ENCODE measurements around the gene MYCBPAP.

MYCBPAP gene

GRCh38 chr17:50519141-50519834 is 11.0 kb downstream of the MYCBPAP start:
- DNase-seq = no peak

GRCh38 chr17:50520483-50520882 is 12.2 kb downstream of the MYCBPAP start:
- DNase-seq = no peak

GRCh38 chr17:50521514-50521913 is 13.3 kb downstream of the MYCBPAP start:
- DNase-seq = no peak

GRCh38 chr17:50522766-50523165 is 14.5 kb downstream of the MYCBPAP start:
- DNase-seq = no peak

DNA sequence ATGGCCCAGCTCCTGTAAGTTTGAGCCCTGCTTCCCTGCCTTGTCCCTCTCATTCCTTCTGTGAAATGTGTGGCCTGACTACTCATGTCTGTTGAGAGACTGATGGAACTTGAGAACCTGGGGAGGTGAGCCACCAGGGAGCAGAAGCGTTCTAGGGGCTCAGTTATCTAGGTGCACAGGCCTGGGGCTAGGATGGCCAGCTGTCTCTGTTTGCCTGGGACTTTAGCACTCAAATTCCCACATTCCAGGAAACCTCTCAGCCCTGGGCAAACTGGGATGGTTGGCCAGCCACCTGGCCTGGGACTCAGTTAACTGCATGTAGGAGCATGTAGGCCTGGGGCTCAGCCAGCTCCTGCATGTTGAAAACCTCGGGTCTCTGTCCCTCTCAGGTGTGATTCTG is 15.0 kb downstream of the MYCBPAP start:
- no peak for DNase-seq

DNA sequence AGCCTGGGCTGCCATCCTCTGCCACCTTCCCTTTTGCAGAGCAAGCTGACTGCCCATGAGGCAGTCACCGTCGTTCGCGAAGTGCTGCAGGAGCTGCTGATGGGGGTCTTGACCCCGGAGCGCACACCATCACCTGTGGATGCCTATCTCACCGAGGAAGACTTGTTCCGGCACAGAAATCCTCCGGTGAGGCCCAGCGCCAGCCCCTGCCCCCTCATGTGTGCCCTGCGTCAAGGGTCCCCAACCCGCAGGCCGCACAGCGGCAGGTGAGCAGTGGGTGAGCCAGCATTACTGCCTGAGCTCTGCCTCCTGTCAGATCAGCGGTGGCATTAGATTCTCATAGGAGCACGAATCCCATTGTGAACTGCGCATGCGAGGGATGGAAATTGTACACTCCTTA is 16.6 kb downstream of the MYCBPAP start:
- no peak for DNase-seq

DNA sequence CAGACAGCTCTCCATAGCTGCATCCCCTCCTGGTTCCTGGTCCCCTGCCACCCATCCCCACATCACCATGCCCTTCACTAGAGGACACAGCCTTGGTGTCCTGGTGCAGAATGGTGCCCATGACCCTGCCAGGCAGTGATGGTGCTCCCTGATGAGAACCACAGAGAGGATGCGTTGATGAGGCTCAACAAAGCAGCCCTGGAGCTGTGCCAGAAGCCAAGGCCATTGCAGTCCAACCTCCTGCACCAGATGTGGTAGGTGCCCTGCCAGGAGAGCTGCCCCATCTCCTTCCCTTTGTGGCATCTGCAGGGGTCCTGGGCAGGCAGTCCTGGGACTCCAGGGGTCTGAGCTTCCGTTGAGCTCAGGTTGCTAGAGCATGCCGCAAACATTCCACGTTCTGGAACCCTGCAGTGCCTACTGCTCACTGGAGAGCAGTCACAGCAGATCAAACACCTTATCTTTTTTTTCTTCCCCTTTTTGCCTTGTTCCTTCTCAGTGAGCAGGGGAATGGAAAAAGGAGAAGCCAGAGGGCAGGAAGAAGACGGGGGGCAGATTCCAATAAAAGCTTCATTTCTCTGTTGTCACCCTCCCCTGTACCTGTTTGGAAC is 19.0 kb downstream of the MYCBPAP start:
- DNase-seq = no peak

DNA sequence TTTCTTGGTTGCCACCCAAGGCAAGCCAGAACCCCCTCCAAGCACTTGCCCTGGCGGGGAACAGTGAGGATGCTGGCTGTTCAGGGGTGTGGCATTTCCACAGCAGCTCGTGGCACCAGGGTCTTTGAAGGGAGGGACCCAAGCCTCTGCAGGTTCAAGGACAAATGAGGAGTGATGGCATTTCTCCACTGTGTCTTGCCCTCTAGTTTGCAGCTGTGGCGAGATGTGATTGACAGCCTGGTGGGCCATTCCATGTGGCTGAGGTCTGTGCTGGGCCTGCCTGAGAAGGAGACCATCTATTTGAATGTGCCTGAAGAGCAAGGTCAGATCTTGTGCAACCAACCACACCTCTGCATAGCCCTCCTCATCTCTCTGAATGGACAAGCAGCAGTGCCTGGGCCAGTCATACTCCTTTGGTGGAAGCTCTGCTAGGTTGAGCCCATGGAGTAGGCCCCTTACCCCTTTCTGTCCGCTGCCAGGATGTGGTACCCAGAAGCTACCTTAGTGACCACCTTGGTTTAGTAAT is 19.8 kb downstream of the MYCBPAP start:
- no peak for DNase-seq

GRCh38 chr17:50529849-50530248 is 21.6 kb downstream of the MYCBPAP start:
- DNase-seq = no peak

DNA sequence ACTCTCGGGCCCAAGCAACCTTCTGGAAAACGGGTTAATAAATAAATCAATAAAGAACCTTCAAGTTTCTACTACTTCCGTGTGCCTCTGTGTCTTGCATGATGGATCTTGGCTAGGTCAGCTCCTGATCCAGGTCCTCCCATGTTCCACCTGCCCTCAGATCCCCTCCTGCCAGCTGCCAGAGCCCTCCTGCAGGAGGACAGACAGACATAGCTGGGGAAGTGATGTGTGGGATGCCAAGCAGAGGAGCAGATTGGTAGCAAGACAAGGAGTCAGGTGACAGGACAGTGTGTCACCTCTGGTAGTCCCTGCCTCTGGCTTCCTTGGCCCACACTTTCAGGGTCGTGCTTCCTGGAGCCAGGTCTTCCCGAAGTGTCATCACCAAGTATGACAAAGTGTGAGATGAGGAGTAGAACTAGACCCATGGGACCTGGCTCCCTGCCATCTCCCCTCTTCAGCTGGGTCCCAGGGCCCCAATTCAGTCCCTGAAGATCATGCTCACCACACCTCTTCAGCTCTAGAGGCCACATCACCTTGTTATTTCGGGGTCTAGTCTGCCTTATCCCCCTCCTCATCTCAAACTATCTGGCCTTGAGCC is 23.3 kb downstream of the MYCBPAP start:
- DNase-seq = no peak

DNA sequence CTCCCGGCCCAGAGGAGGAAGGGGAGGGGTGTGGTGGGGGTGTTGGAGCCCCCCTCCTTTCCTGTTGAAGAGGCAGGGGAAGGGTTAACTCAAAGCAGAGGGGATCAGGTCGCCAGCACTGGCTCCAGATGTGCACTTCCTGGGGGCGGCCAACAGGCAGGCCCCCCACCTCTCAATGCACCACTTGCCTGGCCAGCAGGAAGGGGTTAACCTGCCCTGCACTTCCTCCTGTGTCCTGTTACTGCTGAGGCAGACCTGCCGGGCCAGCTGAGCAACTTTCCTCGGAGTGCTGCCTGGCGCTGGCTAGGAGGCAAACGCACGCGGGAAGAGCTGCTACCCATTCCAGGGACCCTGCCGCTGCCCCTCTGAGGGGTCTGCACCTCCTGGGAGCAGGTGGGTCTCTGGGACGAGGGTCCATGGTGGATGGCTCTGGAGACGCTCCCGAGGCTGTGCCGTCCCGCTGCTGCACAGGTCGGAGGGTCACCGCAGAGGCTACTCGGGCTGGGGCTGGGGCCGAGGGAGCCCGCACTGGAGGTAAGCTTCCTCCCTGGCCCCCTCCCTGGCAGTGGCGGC is 24.3 kb downstream of the MYCBPAP start, which contains the start of gene EPN3:
EPN3 (plus strand) TSS at position 284 of the 573 bp plus-strand sequence. CDS start 3,822 bp downstream, outside the sequence.
- no peak for DNase-seq

- no peak for DNase-seq
Observed at GRCh38 chr17:50533185-50533584, 24.9 kb downstream of the MYCBPAP start.

DNA sequence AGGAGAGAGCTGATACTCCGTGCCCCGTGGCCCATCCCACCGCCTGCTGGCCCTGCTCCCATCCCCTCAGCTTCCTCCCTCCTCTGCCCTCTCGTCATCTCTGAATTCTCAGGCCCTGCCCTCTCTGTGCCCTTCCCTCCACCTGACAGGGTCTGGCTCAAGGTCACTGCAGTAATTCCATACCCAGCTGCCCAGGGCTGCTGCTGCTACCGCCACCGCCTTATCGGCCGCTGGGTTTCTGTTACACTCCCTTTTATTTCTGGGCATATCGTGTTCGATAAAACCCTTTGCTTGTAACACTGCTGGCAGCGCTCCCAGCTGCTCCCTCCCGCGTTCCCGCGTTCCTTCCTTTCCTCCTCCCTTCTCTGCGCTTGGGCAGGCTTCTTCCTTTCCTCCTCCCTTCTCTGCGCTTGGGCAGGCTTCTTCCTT is 25.5 kb downstream of the MYCBPAP start:
- DNase-seq = no peak

GRCh38 chr17:50534222-50534978 is 26.2 kb downstream of the MYCBPAP start:
- no peak for DNase-seq

- no peak for DNase-seq
Observed at GRCh38 chr17:50534979-50535326, 26.7 kb downstream of the MYCBPAP start.

DNA sequence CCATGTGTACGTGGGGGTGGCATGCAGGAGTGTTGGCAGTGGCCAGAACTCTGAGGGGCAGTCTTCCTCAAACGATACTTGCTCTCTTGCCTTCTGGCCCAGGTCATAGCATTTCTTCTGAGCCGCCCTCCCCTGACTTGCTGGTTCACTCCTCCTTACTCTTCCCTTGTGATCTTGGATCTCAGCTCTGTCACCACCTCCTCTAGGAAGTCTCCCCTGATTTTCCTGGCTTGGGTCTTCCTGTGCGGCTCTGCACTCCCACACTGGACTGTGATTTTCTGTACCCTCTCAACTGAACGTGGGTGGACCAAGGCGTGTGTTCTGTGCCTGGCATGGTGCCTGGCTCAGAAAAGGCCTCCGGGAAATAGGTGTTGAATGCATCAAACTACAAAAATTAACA is 27.2 kb downstream of the MYCBPAP start:
- no peak for DNase-seq

DNA sequence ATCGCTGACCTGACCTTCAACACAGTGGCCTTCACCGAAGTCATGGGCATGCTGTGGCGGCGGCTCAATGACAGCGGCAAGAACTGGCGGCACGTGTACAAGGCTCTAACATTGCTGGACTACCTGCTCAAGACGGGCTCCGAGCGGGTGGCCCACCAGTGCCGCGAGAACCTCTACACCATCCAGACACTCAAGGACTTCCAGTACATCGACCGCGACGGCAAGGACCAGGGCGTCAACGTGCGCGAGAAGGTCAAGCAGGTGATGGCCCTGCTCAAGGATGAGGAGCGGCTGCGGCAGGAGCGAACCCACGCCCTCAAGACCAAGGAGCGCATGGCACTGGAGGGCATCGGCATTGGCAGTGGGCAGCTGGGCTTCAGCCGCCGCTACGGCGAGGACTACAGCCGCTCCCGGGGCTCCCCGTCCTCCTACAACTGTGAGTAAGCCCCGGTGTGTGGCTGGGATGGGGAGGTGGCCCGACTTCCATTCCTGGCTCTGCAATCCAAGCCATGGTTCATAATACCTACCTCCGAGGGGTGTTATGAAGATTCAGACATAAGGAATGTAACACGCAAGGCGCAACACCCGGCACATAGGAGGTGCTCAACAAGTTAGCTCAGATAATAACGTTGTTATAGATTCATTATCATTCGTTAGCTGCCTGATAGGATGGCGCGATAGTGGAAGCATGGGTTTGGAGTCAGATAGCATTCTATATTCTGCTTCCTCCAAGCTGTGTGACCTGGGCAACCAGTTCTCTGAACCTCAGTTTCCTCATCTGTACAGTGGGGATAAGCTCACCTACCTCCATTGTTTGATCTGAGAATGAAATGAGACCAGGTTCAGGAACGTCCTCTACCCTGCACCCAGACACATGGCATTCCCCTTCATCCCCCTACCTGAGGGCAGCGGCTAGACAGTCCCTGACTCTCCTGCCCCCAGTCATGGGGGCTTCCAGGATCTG is 28.7 kb downstream of the MYCBPAP start:
- DNase-seq = no peak

- DNase-seq = no peak
Observed at GRCh38 chr17:50537721-50538548, 29.7 kb downstream of the MYCBPAP start.

- DNase-seq = no peak
Observed at GRCh38 chr17:50538549-50539410, 30.5 kb downstream of the MYCBPAP start.
